ENCODE results near the gene REEP1. TPM values are rescaled to one million over a fixed set of nuclear protein-coding genes. Genes with fewer than 3 reads are reported as not detected.

Gene REEP1
- total RNA-seq, 1 experiment from 2014 or later = 5.9 TPM

DNA sequence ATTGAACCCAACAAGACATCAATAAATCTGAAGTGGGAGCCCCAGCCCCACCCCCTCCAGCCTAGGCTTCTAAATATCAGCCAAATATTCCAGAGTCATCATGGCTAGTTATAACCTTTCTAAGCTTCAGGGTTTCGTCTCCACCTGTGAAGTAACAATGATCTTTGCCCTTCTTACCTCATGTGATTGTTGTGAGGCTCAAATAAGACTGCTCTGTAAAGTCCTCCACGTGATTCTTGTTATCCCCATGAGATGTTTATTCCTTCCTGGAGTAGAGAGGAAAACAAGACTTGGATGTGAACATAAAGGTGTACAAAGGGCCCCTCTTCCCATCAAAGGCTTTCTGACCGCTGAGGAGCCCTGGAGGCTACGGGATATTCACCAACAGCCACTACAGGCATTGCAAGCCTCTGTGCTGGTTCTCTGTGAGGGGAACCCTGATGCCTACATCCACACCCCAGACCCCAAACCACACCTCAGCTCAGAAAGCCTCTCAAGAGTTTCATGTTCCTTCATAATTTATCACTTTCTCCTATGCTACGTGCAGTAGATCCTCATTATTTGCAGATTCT is 20.1 kb upstream of the REEP1 start:
- ChIA-PET CTCF (no interaction called here), RAD21 (ENCODE audit: low non-redundant PET in 1 of 2, low total read pairs in 2 of 2, uncharacterized antibody in 2 of 2, unreplicated experiment in 2 of 2) (no interaction called here), POLR2A (no interaction called here)
- H2AFZ ChIP-seq (ENCODE audit: low read depth, low read length, poor library complexity, severe bottlenecking) = no peak overlapping the region
- BruUV-seq (replicated peaks) = no TSS peak
- H3K79me2 ChIP-seq (ENCODE audit: insufficient read depth, low read length) = no peaks in the 10 kb centered on the region
- no peaks in the 10 kb centered on the region for H3K9me3 ChIP-seq (ENCODE audit: control insufficient read depth in 1 of 2, insufficient read depth in 1 of 2, low read depth in 1 of 2, low read length in 2 of 2)
- no peak overlapping the region for H3K4me3 ChIP-seq (replicated peaks in 1 of 2; ENCODE audit: low read depth in 1 of 2, low read length in 2 of 2)
- H3K4me1 ChIP-seq (ENCODE audit: control insufficient read depth in 1 of 2, insufficient read depth in 2 of 2, low read length in 2 of 2) = no peaks in the 10 kb centered on the region
- H3K27ac ChIP-seq (ENCODE audit: low read depth, low read length) = no peak overlapping the region
- no peaks in the 10 kb centered on the region for H3K27me3 ChIP-seq (ENCODE audit: insufficient read depth, low read length)
- H3K9ac ChIP-seq (ENCODE audit: low read length) = no peak overlapping the region
- H3K4me2 ChIP-seq (ENCODE audit: low read length) = no peak overlapping the region
- no peaks in the 10 kb centered on the region for H4K20me1 ChIP-seq (ENCODE audit: insufficient read depth)
- no peak for ATAC-seq
- no peak for DNase-seq (ENCODE audit: low read depth, low spot score)
- TF ChIP-seq JUND (IDR thresholded peaks at IDR 0.05) = no peak
- no peak for TF ChIP-seq POLR2A (IDR thresholded peaks at IDR 0.05; ENCODE audit: borderline replicate concordance, extremely low read depth, insufficient read depth, insufficient read length)
- TF ChIP-seq SRF (IDR thresholded peaks at IDR 0.05; ENCODE audit: low read depth) = no peak
- TF ChIP-seq ELF1 (IDR thresholded peaks at IDR 0.05; ENCODE audit: borderline replicate concordance, low read depth) = no peak
- no peak for TF ChIP-seq CBX3 (IDR thresholded peaks at IDR 0.05; ENCODE audit: low read depth)
- no peak for TF ChIP-seq SIN3A (IDR thresholded peaks at IDR 0.05; ENCODE audit: low read depth)
- TF ChIP-seq RAD21 (IDR thresholded peaks at IDR 0.05; ENCODE audit: low read depth) = no peak
- no peak for TF ChIP-seq EGR1 (IDR thresholded peaks at IDR 0.05; ENCODE audit: low read depth)
- no peak for TF ChIP-seq YY1 (IDR thresholded peaks at IDR 0.05; ENCODE audit: extremely low read depth, insufficient replicate concordance, low read depth, low read length)
- TF ChIP-seq ZNF274 (IDR thresholded peaks at IDR 0.05; ENCODE audit: low read depth, low read length) = no peak
- no peak for TF ChIP-seq SP1 (IDR thresholded peaks at IDR 0.05; ENCODE audit: low read depth)
- no peak for TF ChIP-seq ZFX (IDR thresholded peaks at IDR 0.05)
- TF ChIP-seq TCF7L2 (IDR thresholded peaks at IDR 0.05; ENCODE audit: borderline replicate concordance, extremely low read depth, insufficient read depth, insufficient read length) = no peak
- no peak for TF ChIP-seq MAX (IDR thresholded peaks at IDR 0.05)
- TF ChIP-seq CEBPB (IDR thresholded peaks at IDR 0.05; ENCODE audit: low read depth) = no peak
- H3K9me2 ChIP-seq (ENCODE audit: insufficient read depth) = no peaks in the 10 kb centered on the region
- intact Hi-C loops (cut with micrococcal nuclease) = no loop called here
- no peaks in the 10 kb centered on the region for H3K36me3 ChIP-seq (ENCODE audit: control insufficient read depth in 1 of 2, insufficient read depth in 2 of 2, low read length in 2 of 2)

Measured in HCT116 (cell line).